Measurements from ENCODE around the gene TSPAN7. TPM values are rescaled to one million over a fixed set of nuclear protein-coding genes. Genes with fewer than 3 reads are reported as not detected.

The TSPAN7 gene
- total and polyA plus RNA-seq, 9 of the 15 experiments (the other 6 are each of a cell fraction or from before 2014, with no cell fraction given) = 0.07 to 0.29 (median 0.12) TPM; not detected in 1

DNA sequence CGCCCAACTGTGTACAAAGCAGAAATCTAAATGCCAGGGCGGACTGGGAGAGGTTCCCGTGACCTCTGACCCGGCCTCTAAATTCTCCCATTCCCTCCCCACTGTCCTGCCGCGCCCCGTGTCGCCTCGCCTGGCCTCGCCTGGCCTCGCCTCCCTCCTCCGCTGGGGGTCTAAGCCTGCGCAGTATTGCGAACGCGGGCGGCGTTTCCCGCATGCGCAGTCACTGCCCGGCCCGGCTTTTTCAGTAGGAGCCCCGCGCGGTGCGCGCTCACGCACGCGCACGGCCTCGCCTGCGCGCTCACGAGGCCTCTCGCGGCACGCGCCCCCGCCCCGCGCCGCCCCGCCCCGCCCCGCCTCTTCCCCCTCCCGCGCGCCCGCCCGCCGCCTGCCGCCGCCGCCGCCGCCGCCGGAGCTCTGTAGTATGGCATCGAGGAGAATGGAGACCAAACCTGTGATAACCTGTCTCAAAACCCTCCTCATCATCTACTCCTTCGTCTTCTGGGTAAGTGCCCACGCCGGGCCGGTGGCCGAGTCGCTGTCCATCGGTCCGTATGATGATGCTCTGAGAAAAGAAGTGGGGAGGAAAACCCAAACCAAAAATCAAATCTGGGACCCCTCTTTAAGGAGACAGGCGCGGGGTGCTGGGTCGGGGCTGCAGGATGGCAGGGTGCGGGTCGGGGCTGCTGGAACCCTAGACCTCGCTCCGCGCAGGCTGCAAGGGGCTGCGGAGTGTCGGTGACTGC is at the start of gene TSPAN7 (continued):
- TF ChIP-seq, protein P1, sequence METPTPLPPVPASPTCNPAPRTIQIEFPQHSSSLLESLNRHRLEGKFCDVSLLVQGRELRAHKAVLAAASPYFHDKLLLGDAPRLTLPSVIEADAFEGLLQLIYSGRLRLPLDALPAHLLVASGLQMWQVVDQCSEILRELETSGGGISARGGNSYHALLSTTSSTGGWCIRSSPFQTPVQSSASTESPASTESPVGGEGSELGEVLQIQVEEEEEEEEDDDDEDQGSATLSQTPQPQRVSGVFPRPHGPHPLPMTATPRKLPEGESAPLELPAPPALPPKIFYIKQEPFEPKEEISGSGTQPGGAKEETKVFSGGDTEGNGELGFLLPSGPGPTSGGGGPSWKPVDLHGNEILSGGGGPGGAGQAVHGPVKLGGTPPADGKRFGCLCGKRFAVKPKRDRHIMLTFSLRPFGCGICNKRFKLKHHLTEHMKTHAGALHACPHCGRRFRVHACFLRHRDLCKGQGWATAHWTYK (CRISPR knock-in tag; IDR thresholded peaks at IDR 0.05) = no peak
- peak; percentile 59 for TF ChIP-seq MEIS2 (IDR thresholded peaks at IDR 0.05; ENCODE audit: partially characterized antibody)
- TF ChIP-seq HMG20A (CRISPR knock-in tag; conservative IDR thresholded peaks at IDR 0.05) = no peak
- TF ChIP-seq ILK (tag; IDR thresholded peaks at IDR 0.05; ENCODE audit: borderline replicate concordance, low read depth) = no peak
- TF ChIP-seq CTCF (IDR thresholded peaks at IDR 0.05 in 2 of 3, conservative IDR thresholded peaks at IDR 0.05 in 1 of 3; ENCODE audit: insufficient read depth in 2 of 3, low read depth in 1 of 3, low read length in 3 of 3) = no peak
- no peak for TF ChIP-seq POLR2AphosphoS2 (IDR thresholded peaks at IDR 0.05; ENCODE audit: low read length)
- TF ChIP-seq CCNT2 (IDR thresholded peaks at IDR 0.05; ENCODE audit: borderline replicate concordance, extremely low read depth, insufficient read length, low read depth, low read length) = peak; percentile 19
- no peak for TF ChIP-seq ZBTB17 (CRISPR knock-in tag; IDR thresholded peaks at IDR 0.05)
- peak; percentile 27 for TF ChIP-seq HMGN3 (IDR thresholded peaks at IDR 0.05; ENCODE audit: borderline replicate concordance, extremely low read depth, insufficient read length, low read depth, low read length)
- peak; percentile 39; the same call in 1 of the 2 replicates for TF ChIP-seq MAX (CRISPR knock-in tag; IDR thresholded peaks at IDR 0.05)
- TF ChIP-seq, protein P2, sequence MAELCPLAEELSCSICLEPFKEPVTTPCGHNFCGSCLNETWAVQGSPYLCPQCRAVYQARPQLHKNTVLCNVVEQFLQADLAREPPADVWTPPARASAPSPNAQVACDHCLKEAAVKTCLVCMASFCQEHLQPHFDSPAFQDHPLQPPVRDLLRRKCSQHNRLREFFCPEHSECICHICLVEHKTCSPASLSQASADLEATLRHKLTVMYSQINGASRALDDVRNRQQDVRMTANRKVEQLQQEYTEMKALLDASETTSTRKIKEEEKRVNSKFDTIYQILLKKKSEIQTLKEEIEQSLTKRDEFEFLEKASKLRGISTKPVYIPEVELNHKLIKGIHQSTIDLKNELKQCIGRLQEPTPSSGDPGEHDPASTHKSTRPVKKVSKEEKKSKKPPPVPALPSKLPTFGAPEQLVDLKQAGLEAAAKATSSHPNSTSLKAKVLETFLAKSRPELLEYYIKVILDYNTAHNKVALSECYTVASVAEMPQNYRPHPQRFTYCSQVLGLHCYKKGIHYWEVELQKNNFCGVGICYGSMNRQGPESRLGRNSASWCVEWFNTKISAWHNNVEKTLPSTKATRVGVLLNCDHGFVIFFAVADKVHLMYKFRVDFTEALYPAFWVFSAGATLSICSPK (IDR thresholded peaks at IDR 0.05; ENCODE audit: borderline replicate concordance) = no peak
- no peak for TF ChIP-seq RB1 (IDR thresholded peaks at IDR 0.05; ENCODE audit: low read depth)
- TF ChIP-seq, protein P3, sequence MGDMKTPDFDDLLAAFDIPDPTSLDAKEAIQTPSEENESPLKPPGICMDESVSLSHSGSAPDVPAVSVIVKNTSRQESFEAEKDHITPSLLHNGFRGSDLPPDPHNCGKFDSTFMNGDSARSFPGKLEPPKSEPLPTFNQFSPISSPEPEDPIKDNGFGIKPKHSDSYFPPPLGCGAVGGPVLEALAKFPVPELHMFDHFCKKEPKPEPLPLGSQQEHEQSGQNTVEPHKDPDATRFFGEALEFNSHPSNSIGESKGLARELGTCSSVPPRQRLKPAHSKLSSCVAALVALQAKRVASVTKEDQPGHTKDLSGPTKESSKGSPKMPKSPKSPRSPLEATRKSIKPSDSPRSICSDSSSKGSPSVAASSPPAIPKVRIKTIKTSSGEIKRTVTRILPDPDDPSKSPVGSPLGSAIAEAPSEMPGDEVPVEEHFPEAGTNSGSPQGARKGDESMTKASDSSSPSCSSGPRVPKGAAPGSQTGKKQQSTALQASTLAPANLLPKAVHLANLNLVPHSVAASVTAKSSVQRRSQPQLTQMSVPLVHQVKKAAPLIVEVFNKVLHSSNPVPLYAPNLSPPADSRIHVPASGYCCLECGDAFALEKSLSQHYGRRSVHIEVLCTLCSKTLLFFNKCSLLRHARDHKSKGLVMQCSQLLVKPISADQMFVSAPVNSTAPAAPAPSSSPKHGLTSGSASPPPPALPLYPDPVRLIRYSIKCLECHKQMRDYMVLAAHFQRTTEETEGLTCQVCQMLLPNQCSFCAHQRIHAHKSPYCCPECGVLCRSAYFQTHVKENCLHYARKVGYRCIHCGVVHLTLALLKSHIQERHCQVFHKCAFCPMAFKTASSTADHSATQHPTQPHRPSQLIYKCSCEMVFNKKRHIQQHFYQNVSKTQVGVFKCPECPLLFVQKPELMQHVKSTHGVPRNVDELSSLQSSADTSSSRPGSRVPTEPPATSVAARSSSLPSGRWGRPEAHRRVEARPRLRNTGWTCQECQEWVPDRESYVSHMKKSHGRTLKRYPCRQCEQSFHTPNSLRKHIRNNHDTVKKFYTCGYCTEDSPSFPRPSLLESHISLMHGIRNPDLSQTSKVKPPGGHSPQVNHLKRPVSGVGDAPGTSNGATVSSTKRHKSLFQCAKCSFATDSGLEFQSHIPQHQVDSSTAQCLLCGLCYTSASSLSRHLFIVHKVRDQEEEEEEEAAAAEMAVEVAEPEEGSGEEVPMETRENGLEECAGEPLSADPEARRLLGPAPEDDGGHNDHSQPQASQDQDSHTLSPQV (IDR thresholded peaks at IDR 0.05) = no peak
- no peak for TF ChIP-seq ZNF3 (CRISPR knock-in tag; IDR thresholded peaks at IDR 0.05)
- no peak for TF ChIP-seq ZBED1 (IDR thresholded peaks at IDR 0.05)
- no peak for TF ChIP-seq BRF2 (IDR thresholded peaks at IDR 0.05; ENCODE audit: borderline replicate concordance, insufficient read depth, insufficient read length)
